RKO (cell line): ENCODE measurements around the gene TMEM63C.

Experiments
- DNase-seq: peaks from one replicate; pipeline ENCODE4 v3.0.0-alpha.2; 2016; ENCODE audit warnings: low spot score

Gene TMEM63C

GRCh38 chr14:77197988-77198387 lies 16.4 kb downstream of the TMEM63C start:
- DNase-seq: no peak

- no peak for DNase-seq
Observed at GRCh38 chr14:77198561-77198960, 17.0 kb downstream of the TMEM63C start.

GRCh38 chr14:77199590-77199989 lies 18.0 kb downstream of the TMEM63C start:
- no peak for DNase-seq

- DNase-seq: no peak
Observed at GRCh38 chr14:77200406-77200985, 18.9 kb downstream of the TMEM63C start.

GRCh38 chr14:77201696-77202095 lies 20.1 kb downstream of the TMEM63C start:
- no peak for DNase-seq

GRCh38 chr14:77203611-77204458 lies 22.2 kb downstream of the TMEM63C start:
- DNase-seq: no peak

- DNase-seq: no peak
Observed at GRCh38 chr14:77204459-77204771, 22.8 kb downstream of the TMEM63C start.

- no peak for DNase-seq
Observed at GRCh38 chr14:77204907-77205306, 23.3 kb downstream of the TMEM63C start.

- no peak for DNase-seq
Observed at GRCh38 chr14:77205566-77205965, 24.0 kb downstream of the TMEM63C start.

- DNase-seq: no peak
Observed at GRCh38 chr14:77206261-77206824, 24.7 kb downstream of the TMEM63C start.

- DNase-seq: no peak
Observed at GRCh38 chr14:77206877-77207389, 25.3 kb downstream of the TMEM63C start.

GRCh38 chr14:77208291-77208978 lies 26.8 kb downstream of the TMEM63C start:
- DNase-seq: peak; percentile 66

- no peak for DNase-seq
Observed at GRCh38 chr14:77208979-77209318, 27.4 kb downstream of the TMEM63C start.

GRCh38 chr14:77212097-77212870 lies 30.7 kb downstream of the TMEM63C start:
- DNase-seq: no peak

- DNase-seq: peak; percentile 39
Observed at GRCh38 chr14:77212943-77213678, 31.5 kb downstream of the TMEM63C start.

GRCh38 chr14:77213679-77214016 lies 32.0 kb downstream of the TMEM63C start:
- DNase-seq: no peak

- DNase-seq: no peak
Observed at GRCh38 chr14:77214216-77214615, 32.6 kb downstream of the TMEM63C start.

- no peak for DNase-seq
Observed at GRCh38 chr14:77217551-77217950, 36.0 kb downstream of the TMEM63C start.

- DNase-seq: no peak
Observed at GRCh38 chr14:77219591-77219990, 38.0 kb downstream of the TMEM63C start.

- DNase-seq: no peak
Observed at GRCh38 chr14:77220246-77221017, 38.8 kb downstream of the TMEM63C start.
